GM18507 (cell line): ENCODE measurements around the gene CMIP.

Experiments
- DNase-seq: peaks from one replicate; pipeline ENCODE4 v3.0.0; 2011; ENCODE audit warnings: low read depth; ENCODE audit not compliant: insufficient read length; ENCODE audit errors: extremely low spot score
- FAIRE-seq: peaks from 2 replicates; lab custom pipeline; 2011; peaks lifted over from hg19 to GRCh38; lab: Jason Lieb, UNC

CMIP gene

DNA sequence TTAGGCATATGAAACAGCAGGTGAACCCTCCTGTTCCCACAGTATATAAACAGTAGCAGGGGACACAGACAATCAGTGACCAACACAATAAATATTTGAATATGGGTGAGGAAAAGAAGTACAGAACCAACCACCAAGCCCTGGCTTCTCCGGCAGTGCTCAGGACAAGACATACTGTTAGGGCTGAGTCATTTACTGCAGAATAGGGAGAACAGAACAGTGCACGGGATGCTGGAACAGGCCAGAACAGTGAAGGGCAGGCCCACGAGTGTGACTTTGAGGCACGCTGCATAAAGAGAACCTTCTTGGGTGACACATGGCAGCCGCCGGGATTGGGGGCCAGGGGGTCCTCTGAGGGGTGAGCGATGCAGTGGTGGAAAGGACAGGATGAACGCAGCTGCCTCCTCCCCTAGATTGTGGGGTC is 160.4 kb downstream of the CMIP start:
- no peak for DNase-seq

DNA sequence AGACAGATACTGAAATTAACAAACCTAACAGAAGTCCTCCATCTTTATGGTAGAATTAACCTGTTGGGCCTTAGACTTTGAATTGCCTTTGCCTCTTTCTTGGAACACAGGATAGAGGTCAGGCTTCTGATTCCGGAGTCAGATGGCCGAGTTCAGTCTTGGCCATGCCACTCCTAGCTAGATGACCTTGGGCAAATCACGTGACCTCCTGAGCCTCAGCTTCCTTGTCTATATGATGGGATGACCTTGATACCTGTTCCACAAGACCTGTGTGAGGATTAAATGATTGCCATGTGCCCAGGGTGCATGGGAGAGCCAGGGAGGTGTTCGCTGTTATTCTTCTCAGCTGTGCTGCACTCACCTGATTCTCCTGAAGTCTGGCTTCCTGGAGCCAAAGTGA is 161.4 kb downstream of the CMIP start:
- FAIRE-seq = no peak

More for the DNA sequence above, 160.4 kb downstream of the CMIP start:
- no peak for FAIRE-seq

DNA sequence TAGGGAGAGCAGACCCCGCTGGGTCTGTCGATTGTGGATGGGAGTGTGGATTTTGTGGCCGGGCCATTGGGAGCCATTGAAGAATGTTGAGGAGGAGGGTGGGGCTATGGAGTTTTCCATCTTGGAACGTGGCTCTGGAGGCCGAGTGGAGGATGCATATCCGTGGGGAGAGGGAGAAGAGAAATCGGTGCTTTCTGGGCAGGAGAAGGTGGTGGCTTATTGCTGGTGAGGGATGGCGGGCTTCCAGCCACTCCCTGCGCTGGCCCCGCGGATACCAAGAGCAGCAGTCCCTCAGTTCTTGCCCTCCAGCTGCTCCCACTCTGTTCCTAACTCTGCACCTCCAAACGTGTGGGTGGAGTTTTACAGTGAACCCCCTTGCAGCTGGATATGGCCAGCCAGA is 162.4 kb downstream of the CMIP start:
- DNase-seq (no peak), FAIRE-seq (no peak)

More for the DNA sequence above, 161.4 kb downstream of the CMIP start:
- no peak for DNase-seq

- DNase-seq = no peak
- no peak for FAIRE-seq
Measured at GRCh38 chr16:81607805-81608522, 163.4 kb downstream of the CMIP start.

GRCh38 chr16:81608523-81609209 is 164.1 kb downstream of the CMIP start:
- DNase-seq (no peak), FAIRE-seq (no peak)

- DNase-seq = no peak
- no peak for FAIRE-seq
Measured at GRCh38 chr16:81609323-81609892, 164.8 kb downstream of the CMIP start.

GRCh38 chr16:81610144-81610842 is 165.7 kb downstream of the CMIP start:
- FAIRE-seq = no peak
- no peak for DNase-seq

DNA sequence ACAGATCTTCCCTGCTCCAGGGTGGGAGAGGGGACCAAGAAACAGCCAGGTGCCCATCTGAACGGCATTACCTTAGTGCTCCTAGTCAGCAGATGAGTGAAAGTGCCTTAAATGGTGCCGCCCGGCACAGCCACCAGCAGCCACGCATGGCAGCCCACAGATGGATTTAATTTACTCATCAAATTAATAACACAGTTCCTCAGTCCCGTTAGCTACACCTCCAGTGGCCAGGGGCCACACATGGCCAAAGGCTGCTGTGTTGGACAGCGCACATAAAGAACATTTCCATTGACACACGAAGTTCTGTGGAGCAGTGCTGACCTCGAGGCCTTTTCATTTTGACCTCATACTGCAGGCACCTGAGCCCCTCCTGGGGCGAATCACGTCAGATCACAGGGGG is 166.3 kb downstream of the CMIP start:
- FAIRE-seq = no peak
- DNase-seq = no peak

DNA sequence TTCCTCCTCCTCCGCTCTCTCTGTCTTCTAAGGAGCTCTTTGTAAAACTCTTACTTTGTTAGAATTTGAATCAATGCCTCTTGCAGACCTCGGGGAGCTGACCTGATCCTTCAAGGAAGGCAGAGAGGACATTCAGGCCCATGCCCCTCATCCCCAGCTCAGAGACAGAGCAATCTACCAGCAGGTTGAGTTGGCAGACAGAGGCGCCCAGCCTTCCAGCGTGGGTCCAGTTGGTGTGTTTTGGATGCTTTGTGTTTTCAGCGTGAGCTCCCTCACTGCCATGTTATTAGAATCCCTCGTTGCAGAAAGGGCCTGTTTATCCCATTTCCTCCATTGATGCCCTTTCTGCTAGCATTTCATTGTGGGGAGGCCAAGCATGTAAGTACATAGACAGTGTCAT is 167.1 kb downstream of the CMIP start:
- FAIRE-seq (no peak), DNase-seq (no peak)

- FAIRE-seq = no peak
Measured at GRCh38 chr16:81612351-81613163, 167.9 kb downstream of the CMIP start.

GRCh38 chr16:81614171-81614570 is 169.6 kb downstream of the CMIP start:
- DNase-seq (no peak), FAIRE-seq (no peak)

More at GRCh38 chr16:81612351-81613163, 167.9 kb downstream of the CMIP start:
- DNase-seq = no peak

DNA sequence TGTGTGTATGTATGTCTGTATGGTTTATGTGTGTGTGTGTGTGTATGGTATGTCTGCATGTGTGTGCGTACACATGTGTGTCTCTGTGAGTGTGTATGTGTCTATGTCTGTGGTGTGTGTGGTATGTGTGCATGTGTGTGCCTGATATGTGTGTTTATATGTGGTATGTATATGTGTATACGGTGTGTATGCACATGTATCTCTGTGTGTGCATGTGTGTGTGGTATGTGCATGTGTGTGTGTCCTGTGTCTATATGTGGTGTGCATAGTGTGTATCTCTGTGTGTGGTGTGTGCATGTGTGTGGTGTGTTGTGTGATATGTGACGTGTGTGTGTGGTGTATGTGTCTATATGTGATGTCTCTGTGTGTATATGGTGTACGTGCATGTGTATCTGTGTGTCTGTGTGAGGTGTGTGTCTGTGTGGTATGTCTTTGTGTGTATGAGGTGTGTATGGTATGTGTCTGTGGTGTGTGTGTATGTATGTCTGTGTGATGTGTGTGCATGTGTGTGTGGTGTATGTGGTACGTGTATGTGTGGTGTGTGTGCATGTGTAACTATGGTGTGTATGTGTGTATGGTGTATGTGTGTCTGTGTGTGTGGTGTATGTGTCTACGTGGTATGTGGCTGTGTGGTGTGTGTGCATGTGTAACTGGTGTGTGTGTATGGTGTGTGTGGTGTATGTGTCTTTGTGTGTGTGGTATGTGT is 170.2 kb downstream of the CMIP start:
- no peak for DNase-seq

GRCh38 chr16:81615411-81615810 is 170.8 kb downstream of the CMIP start:
- no peak for DNase-seq
- peak; percentile 66 for FAIRE-seq

More for the DNA sequence above, 170.2 kb downstream of the CMIP start:
- no peak for FAIRE-seq

- DNase-seq = no peak
- no peak for FAIRE-seq
Measured at GRCh38 chr16:81615833-81616232, 171.2 kb downstream of the CMIP start.

DNA sequence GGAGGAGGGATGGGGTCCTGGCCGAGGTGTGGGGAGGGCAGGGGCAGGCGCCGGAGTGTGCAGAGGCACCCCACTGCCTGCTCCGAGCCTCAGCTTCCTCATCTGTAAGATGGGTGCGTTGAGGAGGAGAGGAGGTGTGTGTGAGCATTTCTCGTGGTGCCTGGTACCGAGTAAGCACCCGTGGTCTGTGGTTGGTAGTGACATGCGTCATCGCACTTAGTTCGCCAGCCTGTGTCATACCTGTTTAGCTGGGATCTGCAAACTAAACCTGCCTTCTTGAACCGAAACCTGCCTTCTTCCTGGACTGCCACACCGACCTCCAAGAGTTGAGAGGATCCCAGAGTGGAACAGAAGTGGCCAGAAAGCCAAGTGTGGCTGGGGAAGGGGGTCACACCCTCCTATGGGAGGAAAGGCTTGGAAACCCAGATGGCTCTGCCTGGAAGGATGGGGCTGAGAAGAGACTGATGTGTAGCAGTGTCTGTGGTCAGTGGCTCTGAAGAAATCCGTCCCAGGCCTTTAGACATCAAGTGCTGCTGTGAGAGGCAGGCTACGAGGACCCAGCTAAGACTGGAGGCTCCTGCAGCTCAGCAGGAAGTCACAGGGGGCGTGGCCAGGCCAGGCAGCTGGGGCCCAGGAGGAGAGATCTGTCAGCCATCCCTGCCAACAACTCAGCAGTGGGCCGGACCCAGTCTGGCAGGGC is 171.9 kb downstream of the CMIP start:
- DNase-seq (peak; percentile 65), FAIRE-seq (peak; percentile 83)

- DNase-seq (no peak), FAIRE-seq (no peak)
Measured at GRCh38 chr16:81617021-81617346, 172.4 kb downstream of the CMIP start.

DNA sequence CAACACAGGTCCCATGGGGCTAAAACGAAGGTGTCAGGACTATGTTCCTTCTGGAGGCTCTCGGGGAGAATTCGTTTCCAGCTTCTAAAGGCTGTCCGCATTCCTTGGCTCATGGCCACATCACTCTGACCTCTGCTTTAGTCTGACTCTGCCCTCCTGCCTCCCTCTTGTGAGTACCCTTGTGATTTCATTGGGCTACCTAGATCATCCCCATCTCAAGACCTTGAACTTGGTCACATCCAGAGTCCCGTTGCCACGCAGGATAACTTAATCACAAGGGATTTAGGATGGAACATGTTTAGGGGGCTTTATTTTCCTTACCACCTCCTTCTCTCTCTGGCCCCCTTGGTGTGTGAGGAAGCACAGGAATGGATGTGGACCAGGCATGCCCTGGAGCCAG is 173.6 kb downstream of the CMIP start:
- FAIRE-seq = no peak
- DNase-seq = no peak

DNA sequence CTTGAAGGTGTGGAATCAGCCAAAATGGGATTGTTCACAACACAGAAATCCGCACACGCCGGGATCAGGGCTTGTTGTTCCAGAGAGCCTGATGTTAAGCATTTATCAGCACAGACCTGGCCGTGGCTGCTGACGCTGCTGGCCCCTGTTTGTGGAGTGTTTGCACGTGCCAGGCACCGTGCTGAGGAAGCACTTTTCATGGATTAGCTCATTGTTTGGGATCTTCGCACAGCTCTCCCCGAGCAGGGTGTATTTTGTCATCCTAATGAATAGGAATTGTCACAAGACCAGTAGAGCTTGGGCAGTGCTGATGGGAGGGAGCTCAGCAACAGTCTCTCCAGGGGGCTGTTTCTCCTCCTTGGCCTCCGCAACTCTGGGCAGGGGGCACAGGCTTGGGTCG is 174.1 kb downstream of the CMIP start:
- FAIRE-seq = no peak

More for the DNA sequence above, 174.1 kb downstream of the CMIP start:
- no peak for DNase-seq
